Hepatocyte (in vitro differentiated cells): ENCODE results near the gene GPRC5C.

Experiments
- EZH2 ChIP-seq: fragments of 200-600 bp; sonication (generic); IDR thresholded peaks from 2 replicates; pipeline ENCODE4 v1.6.1; 2016; ENCODE audit warnings: antibody characterized with exemption, mild to moderate bottlenecking, borderline replicate concordance
- EZH2phosphoT487 ChIP-seq: fragments of 200-600 bp; sonication (generic); IDR thresholded peaks from one replicate; pipeline ENCODE4 v1.6.1; 2018; ENCODE audit warnings: antibody characterized with exemption, mild to moderate bottlenecking, low read depth, moderate library complexity; ENCODE audit not compliant: unreplicated experiment, severe bottlenecking
- TF ChIP-seq, protein P1 (sequence below): fragments of 200-600 bp; sonication (generic); IDR thresholded peaks from 2 replicates; pipeline ENCODE4 v1.5.1; 2016; ENCODE audit warnings: antibody characterized with exemption, mild to moderate bottlenecking; ENCODE audit not compliant: poor library complexity

DNA sequence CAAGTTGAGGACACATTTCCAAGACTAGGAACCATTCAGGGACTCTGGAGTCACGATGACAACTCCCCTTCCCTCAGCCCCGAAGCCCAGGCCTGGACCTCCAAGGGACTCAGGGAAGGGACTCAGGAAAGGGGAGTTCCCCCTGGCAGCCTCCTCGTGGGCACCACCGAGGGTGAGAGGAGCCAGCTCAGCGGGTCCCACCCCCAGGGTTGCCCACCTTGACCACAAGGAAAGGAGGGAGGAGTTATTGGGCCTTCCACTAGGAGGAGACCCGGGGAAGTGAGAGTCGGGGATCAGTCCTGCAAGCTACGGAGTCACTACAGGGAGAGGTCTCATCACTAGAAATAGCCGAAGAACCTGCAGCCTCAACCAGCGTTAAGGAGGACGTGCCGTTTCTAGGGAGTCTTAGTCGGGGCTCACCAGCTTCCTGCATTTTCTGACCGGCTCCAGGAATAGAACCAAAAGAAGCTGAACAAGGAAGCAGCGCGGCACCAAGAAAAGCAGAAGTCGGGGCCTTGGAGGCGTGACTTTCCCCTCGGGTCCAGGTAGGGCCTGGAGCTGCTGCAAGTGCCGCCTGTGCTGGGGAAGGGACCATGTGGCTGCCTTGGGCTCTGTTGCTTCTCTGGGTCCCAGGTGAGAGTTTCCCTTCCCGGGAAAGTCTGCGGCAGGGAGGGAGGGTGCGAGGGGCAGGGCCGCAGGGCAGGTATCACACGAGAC lies 34.4 kb downstream of the GPRC5C start, which contains the start of gene CD300A:
- TF ChIP-seq, protein P1, sequence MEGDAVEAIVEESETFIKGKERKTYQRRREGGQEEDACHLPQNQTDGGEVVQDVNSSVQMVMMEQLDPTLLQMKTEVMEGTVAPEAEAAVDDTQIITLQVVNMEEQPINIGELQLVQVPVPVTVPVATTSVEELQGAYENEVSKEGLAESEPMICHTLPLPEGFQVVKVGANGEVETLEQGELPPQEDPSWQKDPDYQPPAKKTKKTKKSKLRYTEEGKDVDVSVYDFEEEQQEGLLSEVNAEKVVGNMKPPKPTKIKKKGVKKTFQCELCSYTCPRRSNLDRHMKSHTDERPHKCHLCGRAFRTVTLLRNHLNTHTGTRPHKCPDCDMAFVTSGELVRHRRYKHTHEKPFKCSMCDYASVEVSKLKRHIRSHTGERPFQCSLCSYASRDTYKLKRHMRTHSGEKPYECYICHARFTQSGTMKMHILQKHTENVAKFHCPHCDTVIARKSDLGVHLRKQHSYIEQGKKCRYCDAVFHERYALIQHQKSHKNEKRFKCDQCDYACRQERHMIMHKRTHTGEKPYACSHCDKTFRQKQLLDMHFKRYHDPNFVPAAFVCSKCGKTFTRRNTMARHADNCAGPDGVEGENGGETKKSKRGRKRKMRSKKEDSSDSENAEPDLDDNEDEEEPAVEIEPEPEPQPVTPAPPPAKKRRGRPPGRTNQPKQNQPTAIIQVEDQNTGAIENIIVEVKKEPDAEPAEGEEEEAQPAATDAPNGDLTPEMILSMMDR, result no peak
- TF ChIP-seq EZH2 (no peak), EZH2phosphoT487 (no peak)
